ENCODE results near the gene ELL. TPM values are rescaled to one million over a fixed set of nuclear protein-coding genes. Genes with fewer than 3 reads are reported as not detected.
"Not testable (repeated sequence)": the region's sequence is repeated elsewhere in the genome, so short reads cannot be mapped to it uniquely, and the experiment has no call there.

The ELL gene
- total RNA-seq, 1 donor from 2014 or later = 25.3 TPM

- intact Hi-C loops (cut with DNase I) = no loop called here
- H3K9me3 ChIP-seq = no peaks in the 10 kb centered on the region
- no peaks in the 10 kb centered on the region for H3K4me1 ChIP-seq
- H3K36me3 ChIP-seq = peaks cover 0 to 39% of the 10 kb centered on the region in 2 donors
- no peak overlapping the region for H3K27ac ChIP-seq
- DNase-seq (ENCODE audit: extremely low spot score in 2 of 2) = no peak
- no peaks in the 10 kb centered on the region for H3K27me3 ChIP-seq
- no peak for TF ChIP-seq POLR2AphosphoS5 (IDR thresholded peaks at IDR 0.05; ENCODE audit: insufficient read depth in 1 of 2, low read depth in 1 of 2)
- TF ChIP-seq POLR2A (IDR thresholded peaks at IDR 0.05) = no peak
- TF ChIP-seq CTCF (IDR thresholded peaks at IDR 0.05) = no peak
- H3K4me3 ChIP-seq = no peak overlapping the region
These were observed 10.5 kb upstream of the ELL start for GRCh38 chr19:18532168-18532890.

GRCh38 chr19:18531485-18531884, 9.6 kb upstream of the ELL start:
- Histone ChIP-seq H3K36me3 (peaks cover 0 to 31% of the 10 kb centered on the region in 2 donors), H3K9me3 (no peaks in the 10 kb centered on the region), H3K4me3 (no peak overlapping the region), H3K27me3 (no peaks in the 10 kb centered on the region), H3K4me1 (no peaks in the 10 kb centered on the region), H3K27ac (no peak overlapping the region)
- intact Hi-C loops (cut with DNase I) = no loop called here
- TF ChIP-seq POLR2A (IDR thresholded peaks at IDR 0.05) (no peak), POLR2AphosphoS5 (IDR thresholded peaks at IDR 0.05; ENCODE audit: insufficient read depth in 1 of 2, low read depth in 1 of 2) (no peak), CTCF (IDR thresholded peaks at IDR 0.05) (no peak)
- no peak for DNase-seq (ENCODE audit: extremely low spot score in 2 of 2)

- no peaks in the 10 kb centered on the region for H3K9me3 ChIP-seq
- TF ChIP-seq POLR2AphosphoS5 (IDR thresholded peaks at IDR 0.05; ENCODE audit: insufficient read depth in 1 of 2, low read depth in 1 of 2) (no peak), POLR2A (IDR thresholded peaks at IDR 0.05) (no peak), CTCF (IDR thresholded peaks at IDR 0.05) (no peak)
These were observed 7.9 kb upstream of the ELL start for GRCh38 chr19:18529782-18530181.

GRCh38 chr19:18526316-18526715, 4.4 kb upstream of the ELL start:
- H3K36me3 ChIP-seq = peaks cover 0 to 2% of the 10 kb centered on the region in 2 donors
- H3K27ac ChIP-seq = no peak overlapping the region
- peaks cover 5% of the 10 kb centered on the region for H3K4me1 ChIP-seq
- no peak overlapping the region for H3K4me3 ChIP-seq
- DNase-seq (ENCODE audit: extremely low spot score in 2 of 2) = no peak
- TF ChIP-seq POLR2A (IDR thresholded peaks at IDR 0.05) = no peak
- no peak for TF ChIP-seq CTCF (IDR thresholded peaks at IDR 0.05)
- no peak for TF ChIP-seq POLR2AphosphoS5 (IDR thresholded peaks at IDR 0.05; ENCODE audit: insufficient read depth in 1 of 2, low read depth in 1 of 2)
- no peaks in the 10 kb centered on the region for H3K27me3 ChIP-seq
- intact Hi-C loops (cut with DNase I) = no loop called here
- H3K9me3 ChIP-seq = no peaks in the 10 kb centered on the region

More at GRCh38 chr19:18529782-18530181, 7.9 kb upstream of the ELL start:
- no peak for DNase-seq (ENCODE audit: extremely low spot score in 2 of 2)
- Histone ChIP-seq H3K36me3 (peaks cover 0 to 23% of the 10 kb centered on the region in 2 donors), H3K4me1 (no peaks in the 10 kb centered on the region), H3K27me3 (no peaks in the 10 kb centered on the region), H3K27ac (no peak overlapping the region), H3K4me3 (no peak overlapping the region)
- intact Hi-C loops (cut with DNase I) = no loop called here

GRCh38 chr19:18523841-18524240, 2.0 kb upstream of the ELL start:
- intact Hi-C loops (cut with DNase I) = loop anchor here (5.0 kb wide), 1 partner anchor 33 kb away; the partner anchor contains the start of gene KXD1
- Histone ChIP-seq H3K27ac (no peak overlapping the region), H3K4me1 (peaks cover 19% of the 10 kb centered on the region), H3K27me3 (no peaks in the 10 kb centered on the region), H3K4me3 (no peak overlapping the region), H3K9me3 (no peaks in the 10 kb centered on the region), H3K36me3 (no peaks in the 10 kb centered on the region)
- TF ChIP-seq CTCF (IDR thresholded peaks at IDR 0.05) (no peak), POLR2A (IDR thresholded peaks at IDR 0.05) (no peak), POLR2AphosphoS5 (IDR thresholded peaks at IDR 0.05; ENCODE audit: insufficient read depth in 1 of 2, low read depth in 1 of 2) (no peak)
- DNase-seq (ENCODE audit: extremely low spot score in 2 of 2) = no peak

- peak overlapping the region in 1 of 2 donors; percentile 100 for H3K4me3 ChIP-seq
- peak overlapping the region; percentile 99 for H3K27ac ChIP-seq
- not testable (repeated sequence) for H3K36me3 ChIP-seq; H3K9me3 ChIP-seq; H3K27me3 ChIP-seq; DNase-seq (ENCODE audit: extremely low spot score in 2 of 2)
- intact Hi-C loops (cut with DNase I) = loop anchor here (5.0 kb wide), 1 partner anchor 34 kb away; the partner anchor contains the start of gene KXD1
- peaks cover 28% of the 10 kb centered on the region for H3K4me1 ChIP-seq
These were observed 1.1 kb upstream of the ELL start for GRCh38 chr19:18522862-18523440.
